ENCODE data around the gene CLSTN2.
"Not testable (repeated sequence)": the region's sequence is repeated elsewhere in the genome, so short reads cannot be mapped to it uniquely, and the experiment has no call there.

CLSTN2 gene

GRCh38 chr3:140394488-140395133 lies 459.6 kb downstream of the CLSTN2 start:
- no peak for DNase-seq

DNA sequence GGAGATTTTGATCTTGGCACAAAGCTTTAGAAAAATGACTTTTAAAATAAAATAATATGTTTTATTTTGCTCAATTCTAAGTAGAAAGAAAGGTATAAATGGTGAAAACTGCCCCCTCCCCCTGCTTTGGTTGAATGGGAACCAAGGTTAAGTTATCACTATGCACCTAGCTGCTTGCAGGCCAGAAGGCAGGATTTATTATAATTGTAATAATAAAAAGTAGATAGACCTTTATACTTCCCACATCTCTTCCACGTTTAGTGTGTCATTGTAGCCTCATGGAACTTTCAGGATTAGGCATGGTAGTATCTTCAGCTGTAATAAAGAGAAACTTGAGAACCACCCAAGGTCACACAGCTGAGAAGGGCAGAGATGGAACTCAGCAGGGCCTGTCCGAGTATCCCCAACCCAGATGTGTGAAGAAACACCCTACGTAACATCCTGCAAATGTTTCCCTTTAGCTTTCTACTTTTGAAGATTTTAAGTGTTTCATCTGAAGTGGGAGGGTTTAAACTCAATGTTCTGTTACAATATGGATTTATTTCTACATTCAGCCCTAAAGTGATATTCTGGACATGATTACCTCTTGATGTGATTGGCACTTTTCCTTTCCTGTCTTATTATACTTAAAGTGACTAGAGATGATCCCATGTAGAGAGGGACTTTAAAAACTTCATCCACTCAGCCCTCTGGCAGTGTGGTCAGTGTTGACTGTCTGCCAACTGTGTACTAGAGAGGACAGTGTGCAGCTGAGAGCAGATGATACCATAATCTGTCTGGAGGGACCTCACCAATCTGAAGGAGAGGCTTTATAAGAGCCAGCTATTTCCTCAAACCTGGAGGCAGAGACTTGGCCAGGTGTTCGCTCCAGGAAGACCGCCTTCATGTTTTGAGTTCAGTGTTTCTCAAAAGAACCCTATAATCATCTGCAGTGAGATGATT lies 460.4 kb downstream of the CLSTN2 start:
- no peak for DNase-seq

DNA sequence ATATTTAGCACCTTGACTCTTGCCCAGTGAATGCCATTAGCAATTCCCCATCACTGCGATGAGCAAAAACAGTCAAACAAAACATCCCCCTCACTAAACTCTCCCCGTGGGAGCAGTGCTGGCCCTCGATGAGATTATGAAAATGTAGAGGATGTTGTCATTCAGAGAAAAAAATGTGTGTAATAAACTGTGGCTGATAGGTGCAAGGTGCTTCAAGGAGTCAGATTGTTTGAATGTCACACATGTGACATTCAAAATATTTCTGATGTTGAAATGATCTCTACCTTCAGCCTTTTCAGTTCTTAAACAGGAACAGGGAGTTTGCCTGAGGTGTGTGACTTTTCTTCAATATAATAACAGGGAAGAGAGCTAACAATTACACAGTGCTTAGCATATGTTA lies 461.1 kb downstream of the CLSTN2 start:
- DNase-seq = no peak

DNA sequence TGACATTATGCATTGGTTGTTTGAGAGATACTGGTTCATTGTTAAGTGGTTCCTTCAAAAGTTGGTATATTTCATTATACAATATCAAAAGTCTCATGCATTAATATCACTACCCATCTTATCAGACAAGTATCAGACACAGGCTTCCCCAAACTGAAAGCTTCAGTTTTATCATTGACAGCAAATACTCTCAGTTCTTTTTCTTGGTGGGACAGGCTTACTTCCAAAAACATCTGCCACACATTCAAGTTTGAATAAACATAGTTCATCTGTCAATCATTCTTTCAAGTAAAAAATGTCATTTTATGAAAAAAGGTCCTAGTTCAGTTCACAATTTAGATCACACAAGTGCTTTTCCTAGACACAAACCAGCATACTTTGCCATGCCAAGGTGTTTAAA lies 462.9 kb downstream of the CLSTN2 start:
- no peak for DNase-seq

- DNase-seq = no peak
Measured at GRCh38 chr3:140398387-140398786, 463.4 kb downstream of the CLSTN2 start.

DNA sequence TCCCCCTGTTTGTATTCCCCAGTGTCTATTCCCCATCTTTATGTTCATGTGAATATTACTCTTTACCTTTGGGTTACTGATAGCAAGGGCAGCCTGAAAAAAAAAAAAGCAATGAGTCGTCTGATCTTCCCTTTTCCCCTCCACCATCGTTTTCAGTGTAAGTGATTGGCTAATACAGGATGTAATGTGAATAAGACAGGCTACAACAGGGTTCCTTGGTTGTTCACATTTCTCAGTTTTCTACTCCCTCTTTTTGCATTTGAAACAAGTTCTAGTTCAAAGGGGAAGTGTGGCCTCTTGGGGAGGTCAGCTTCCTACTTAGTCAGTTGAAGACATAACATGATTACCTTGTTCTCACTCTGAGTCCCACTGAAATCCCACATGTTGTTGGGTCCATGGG lies 464.9 kb downstream of the CLSTN2 start:
- no peak for DNase-seq

- DNase-seq = no peak
Measured at GRCh38 chr3:140403079-140403478, 468.1 kb downstream of the CLSTN2 start.

DNA sequence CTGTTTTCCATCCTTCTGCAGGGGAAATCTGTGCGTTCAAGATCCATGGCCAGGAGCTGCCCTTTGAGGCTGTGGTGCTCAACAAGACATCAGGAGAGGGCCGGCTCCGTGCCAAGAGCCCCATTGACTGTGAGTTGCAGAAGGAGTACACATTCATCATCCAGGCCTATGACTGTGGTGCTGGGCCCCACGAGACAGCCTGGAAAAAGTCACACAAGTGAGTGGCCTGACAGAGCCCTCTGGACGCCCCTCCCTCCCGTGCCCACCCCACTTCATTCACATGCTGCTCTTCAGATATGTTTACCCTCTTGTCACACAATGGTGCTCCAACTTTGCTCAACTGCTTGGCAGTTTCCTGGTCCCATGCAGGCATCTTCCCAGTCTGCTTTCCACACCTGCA lies 468.6 kb downstream of the CLSTN2 start:
- no peak for DNase-seq

DNA sequence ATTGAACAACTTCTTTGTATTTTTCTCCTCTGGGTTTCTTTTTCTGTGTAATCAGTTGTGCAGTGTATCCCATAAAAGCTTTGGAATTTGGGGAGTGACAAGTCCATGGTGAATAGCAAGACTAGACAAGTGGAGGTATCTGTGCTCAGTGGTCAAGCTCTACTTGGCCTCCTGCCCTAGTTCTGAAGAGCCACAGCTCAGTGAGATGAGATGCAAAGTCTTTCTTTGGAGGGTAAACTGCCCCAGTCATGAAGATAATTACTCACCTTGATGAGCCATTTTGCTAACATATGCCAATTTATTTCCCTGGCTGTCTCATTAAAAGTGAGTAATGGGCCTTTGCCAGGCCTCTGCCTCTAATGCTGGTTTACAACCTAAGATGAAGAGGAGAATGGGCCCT lies 471.7 kb downstream of the CLSTN2 start:
- no peak for DNase-seq

DNA sequence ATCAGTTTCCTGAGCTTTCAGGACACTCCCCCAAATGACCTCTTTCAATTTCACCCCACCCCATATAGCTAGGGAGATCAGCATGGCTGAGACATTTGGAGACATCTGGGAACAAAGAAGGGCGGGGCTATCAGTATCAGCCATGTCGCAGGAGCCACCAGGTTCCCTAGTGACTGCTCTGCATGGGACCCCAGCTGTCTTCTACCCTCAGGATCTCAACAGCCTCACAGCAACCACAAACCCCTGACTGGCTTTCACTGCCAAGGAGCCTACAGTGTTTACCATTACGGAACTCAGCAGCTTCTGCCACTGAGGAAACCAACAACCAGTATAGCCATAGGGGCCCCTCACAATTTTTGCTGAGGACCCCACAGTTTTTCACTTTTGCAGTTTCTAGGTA lies 473.3 kb downstream of the CLSTN2 start:
- DNase-seq = no peak

GRCh38 chr3:140416666-140417065 lies 481.7 kb downstream of the CLSTN2 start:
- DNase-seq = no peak

DNA sequence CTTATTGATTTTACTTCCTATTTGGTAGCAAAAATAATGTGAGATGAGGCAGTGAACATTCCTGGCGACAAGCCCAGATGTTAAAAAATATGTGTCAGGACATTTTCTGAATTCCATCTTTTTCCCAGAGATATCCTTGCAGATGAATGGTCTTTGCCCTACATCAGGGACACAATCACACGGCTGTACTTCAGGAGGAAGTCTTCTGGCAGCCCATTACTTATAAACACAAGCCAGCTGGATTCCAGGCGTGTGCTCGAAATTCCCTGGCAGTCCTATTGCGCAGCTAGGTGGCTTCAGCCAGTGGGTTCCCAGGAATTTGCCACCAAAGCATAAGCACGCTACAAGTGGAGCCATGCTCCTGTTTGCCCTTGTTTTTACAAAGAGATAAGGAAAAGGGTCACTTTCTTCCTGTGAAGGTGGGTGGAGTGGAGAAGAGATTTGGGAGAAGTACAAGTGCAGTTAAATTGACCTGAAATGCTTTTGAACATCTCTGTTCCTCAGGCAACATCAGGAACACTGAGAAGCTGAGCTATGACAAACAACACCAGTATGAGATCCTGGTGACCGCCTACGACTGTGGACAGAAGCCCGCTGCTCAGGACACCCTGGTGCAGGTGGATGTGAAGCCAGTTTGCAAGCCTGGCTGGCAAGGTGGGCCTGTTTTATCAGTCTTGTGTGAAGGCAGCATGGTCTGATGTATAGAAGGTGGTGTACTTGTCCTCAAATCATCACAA lies 485.8 kb downstream of the CLSTN2 start:
- no peak for DNase-seq

DNA sequence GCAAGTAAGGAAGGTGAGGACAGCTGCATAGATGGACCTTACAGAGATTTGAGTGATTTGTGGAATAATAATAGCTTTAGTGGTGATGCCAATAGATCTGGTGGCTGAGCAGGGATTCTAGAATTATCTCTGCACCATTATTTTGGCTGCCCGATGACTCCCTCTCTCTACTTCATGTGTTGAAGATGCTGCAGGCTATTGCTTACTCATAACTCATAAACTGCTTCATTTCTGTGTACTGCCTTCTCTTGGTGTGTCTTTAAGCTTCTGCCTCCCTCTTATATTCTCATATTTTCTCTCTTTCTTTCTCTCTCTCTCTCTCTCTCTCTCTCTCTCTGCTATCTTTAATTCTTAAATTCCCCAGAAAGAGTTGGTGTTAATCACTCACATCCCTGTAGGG lies 486.9 kb downstream of the CLSTN2 start:
- no peak for DNase-seq

GRCh38 chr3:140423146-140423545 lies 488.2 kb downstream of the CLSTN2 start:
- DNase-seq = no peak

DNA sequence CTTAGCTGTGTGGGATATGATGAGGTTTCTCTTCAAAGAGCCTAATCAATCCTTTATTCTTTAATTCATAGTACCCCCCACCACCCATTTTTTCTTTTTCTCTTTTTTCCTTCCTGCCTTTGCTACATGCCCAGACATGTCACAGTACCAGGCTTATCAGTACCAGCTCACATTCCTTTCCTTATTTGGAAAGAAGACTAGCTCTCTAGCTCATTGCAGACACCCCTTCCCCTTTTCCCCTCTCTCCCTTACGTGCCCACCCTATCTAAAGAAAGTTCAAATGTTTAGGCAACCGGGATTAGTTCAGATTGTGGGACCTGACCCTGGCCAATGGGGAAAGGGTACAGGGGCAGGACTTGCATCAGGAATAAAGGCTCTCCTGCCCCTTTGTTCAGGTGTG lies 488.6 kb downstream of the CLSTN2 start:
- DNase-seq = not testable (repeated sequence)

DNA sequence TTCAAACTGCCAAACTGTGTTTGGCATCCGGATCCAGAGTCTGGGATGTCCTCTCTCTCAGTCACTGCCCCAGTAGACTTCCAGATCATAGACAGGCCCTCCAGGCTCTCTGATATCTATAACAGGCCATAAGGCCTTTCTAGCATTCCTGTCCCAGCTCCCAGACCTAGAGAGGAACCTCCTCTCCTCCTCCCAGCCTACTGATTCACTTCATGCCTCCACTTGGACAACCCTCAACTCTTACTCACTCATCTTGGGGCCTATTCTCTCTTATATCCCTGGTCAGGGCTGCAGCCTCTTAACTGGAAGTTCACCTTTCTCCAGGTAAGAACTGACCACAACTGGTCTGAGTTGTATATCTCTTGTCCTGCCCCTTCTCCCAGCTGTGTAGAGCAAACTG lies 489.2 kb downstream of the CLSTN2 start:
- DNase-seq = no peak

DNA sequence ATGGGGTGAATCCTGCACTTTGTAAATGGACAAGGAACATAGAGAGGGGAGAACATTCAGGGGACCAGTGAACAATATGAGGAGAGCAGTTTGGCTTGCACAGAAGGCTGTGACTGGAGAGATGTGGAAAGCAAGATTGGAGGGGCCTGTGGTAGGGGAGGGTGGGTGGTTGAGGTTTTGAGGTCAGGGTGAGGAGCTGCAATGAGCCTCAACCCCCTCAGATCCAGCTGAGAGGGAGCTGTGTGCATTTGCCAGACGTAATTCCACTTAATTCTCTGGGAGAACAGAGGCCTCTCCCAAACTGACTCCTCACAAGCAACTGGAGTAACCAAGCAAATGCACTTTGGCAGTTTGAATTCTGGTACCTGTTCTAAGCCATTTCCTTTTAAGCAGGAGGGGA lies 489.7 kb downstream of the CLSTN2 start:
- DNase-seq = no peak

GRCh38 chr3:140427786-140428185 lies 492.8 kb downstream of the CLSTN2 start:
- no peak for DNase-seq

DNA sequence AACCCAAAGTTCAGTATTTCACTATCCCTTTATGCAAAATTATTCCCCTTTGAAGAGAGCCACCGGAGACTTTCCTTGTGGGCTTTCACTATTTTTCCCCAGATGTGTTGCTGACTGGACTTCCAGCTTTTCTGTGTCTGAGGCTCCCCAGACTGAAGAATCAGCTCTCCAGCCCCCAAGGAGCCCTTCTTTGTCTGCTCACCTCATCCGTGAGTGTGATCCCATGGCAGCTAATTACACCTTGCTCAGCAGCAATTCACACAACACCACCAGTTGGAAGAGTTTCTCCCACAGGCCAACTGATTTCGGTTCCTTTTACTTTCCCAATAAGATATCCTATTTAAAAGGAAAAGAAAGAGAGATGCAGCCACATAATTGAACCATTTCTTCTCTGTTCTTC lies 493.4 kb downstream of the CLSTN2 start:
- DNase-seq = no peak

DNA sequence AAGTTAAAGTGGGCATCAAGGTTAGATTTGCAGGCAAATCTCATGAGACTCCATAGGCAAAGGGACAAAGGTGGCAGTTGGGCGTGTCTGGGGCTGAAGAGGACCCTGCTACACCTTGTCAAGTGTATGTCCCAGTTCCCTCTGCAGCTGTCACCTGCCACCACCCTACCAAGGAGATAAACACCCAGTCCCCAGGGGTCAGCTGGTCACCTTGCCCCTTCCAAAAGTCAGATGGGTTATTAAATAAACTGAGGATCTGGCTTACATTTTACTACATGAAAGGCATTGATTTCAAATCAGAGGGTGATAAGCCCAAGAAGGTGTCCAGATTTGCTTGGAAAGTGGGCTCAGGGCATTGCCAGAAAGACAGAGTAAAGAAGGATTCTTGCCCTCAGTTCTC lies 494.8 kb downstream of the CLSTN2 start:
- no peak for DNase-seq

DNA sequence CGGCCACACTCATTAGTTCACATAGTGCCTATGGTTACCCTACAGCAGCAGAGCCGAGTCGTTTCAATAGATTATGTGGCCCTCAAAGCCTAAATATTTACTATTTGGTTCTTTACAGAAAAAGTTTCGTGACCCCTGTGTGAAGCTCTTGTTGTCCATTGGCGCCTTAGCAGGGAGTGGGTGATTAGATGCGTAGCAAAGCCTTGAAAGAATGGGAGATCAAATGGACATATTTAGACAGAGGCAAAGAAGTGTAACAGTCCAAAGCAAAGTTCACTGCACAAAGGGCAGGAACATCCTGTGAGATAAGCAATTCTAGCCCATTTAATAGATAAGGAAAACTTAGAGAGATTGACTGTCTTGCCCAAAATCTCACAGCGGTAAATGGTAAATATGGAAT lies 495.5 kb downstream of the CLSTN2 start:
- DNase-seq = no peak

- DNase-seq = no peak
Measured at GRCh38 chr3:140432229-140432669, 497.3 kb downstream of the CLSTN2 start.

DNA sequence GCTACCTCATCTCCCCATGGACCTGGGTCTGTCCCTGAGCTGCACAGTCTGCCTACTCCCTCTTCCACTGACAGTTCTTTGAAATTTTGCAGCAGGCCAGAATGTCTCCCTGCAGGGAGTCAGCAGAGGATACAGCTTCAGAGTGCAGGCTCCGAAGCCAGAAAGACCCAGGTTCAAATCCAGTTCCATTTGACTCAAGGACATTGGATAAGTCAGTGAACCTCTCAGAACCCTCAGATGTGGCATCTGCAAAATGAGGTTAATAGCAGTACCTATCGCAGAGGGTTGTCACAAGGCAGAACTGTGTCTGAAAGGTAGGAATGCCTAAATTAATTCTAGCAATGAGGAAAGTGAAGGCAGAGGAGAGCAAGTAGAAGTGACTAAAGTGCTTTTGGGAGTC lies 498.4 kb downstream of the CLSTN2 start:
- no peak for DNase-seq

Measured in activated CD4-positive, alpha-beta T cell treated with anti-CD3 and anti-CD28 coated beads, Interleukin-2, Interleukin-6, amounts not matched to agents 100 ng/mL and 50 ng/mL, durations not matched to agents 16 hours and 8 hours (primary cell).